HepG2 (cell line): Measurements from ENCODE around the gene COX4I2. TPM values are rescaled to one million over a fixed set of nuclear protein-coding genes. Genes with fewer than 3 reads are reported as not detected.

Experiments used
- CAMTA2 ChIP-seq: sonication (generic); formaldehyde crosslinking; IDR thresholded peaks from 2 replicates; pipeline ENCODE4 v1.4.0; 2020; ENCODE audit warnings: mild to moderate bottlenecking, missing genetic modification reagents, borderline replicate concordance
- CCDC6 ChIP-seq: sonication (generic); formaldehyde crosslinking; IDR thresholded peaks from 2 replicates; pipeline ENCODE4 v1.8.1; 2022; ENCODE audit warnings: mild to moderate bottlenecking, missing genetic modification reagents, moderate library complexity
- CHD4 ChIP-seq: fragments of 200-600 bp; sonication (generic); IDR thresholded peaks from 2 replicates; pipeline ENCODE4 v1.7.0; 2017; ENCODE audit warnings: mild to moderate bottlenecking, low read length, borderline replicate concordance
- HNRNPLL ChIP-seq: fragments of 200-400 bp; formaldehyde crosslinking; IDR thresholded peaks from 2 replicates; pipeline ENCODE4 v1.6.1; 2017; ENCODE audit warnings: mild to moderate bottlenecking, low read depth, low read length; ENCODE audit not compliant: poor library complexity, severe bottlenecking
- NR2F1 ChIP-seq, 2 experiments: fragments of 450-650 bp in 1 of 2; formaldehyde crosslinking in 1 of 2; IDR thresholded peaks; 2 replicates each; pipeline versions ENCODE4 v1.5.0 to v1.6.1; 2016 to 2020; ENCODE audit warnings: mild to moderate bottlenecking in 1 of 2, missing compliant biosample characterization in 1 of 2, missing genetic modification reagents in 1 of 2, moderate library complexity in 1 of 2
- RBM22 ChIP-seq: fragments of 200-400 bp; formaldehyde crosslinking; optimal IDR thresholded peaks from 2 replicates; pipeline ENCODE3; 2017; ENCODE audit warnings: mild to moderate bottlenecking, low read length, moderate library complexity
- RFXAP ChIP-seq: sonication (generic); formaldehyde crosslinking; IDR thresholded peaks from 2 replicates; pipeline ENCODE4 v1.4.0; 2020; ENCODE audit warnings: missing genetic modification reagents, borderline replicate concordance
- SIX1 ChIP-seq: sonication (generic); formaldehyde crosslinking; IDR thresholded peaks from 2 replicates; pipeline ENCODE4 v1.4.0; 2020; ENCODE audit warnings: missing genetic modification reagents, borderline replicate concordance
- SMAD1 ChIP-seq: sonication (generic); formaldehyde crosslinking; IDR thresholded peaks from 2 replicates; pipeline ENCODE4 v1.4.0; 2020; ENCODE audit warnings: missing genetic modification reagents, low read depth, mild to moderate bottlenecking, borderline replicate concordance
- TRIM24 ChIP-seq: sonication (generic); formaldehyde crosslinking; IDR thresholded peaks from 2 replicates; pipeline ENCODE4 v1.8.0; 2022; ENCODE audit warnings: mild to moderate bottlenecking, missing genetic modification reagents
- ZFP90 ChIP-seq: sonication (generic); formaldehyde crosslinking; IDR thresholded peaks from 2 replicates; pipeline ENCODE4 v1.8.0; 2022; ENCODE audit warnings: missing genetic modification reagents, mild to moderate bottlenecking, inconsistent platforms, borderline replicate concordance
- ZNF160 ChIP-seq: sonication (generic); formaldehyde crosslinking; IDR thresholded peaks from 2 replicates; pipeline ENCODE4 v1.8.0; 2022; ENCODE audit warnings: mild to moderate bottlenecking, inconsistent platforms, missing genetic modification reagents
- ZNF180 ChIP-seq: sonication (generic); formaldehyde crosslinking; IDR thresholded peaks from 2 replicates; pipeline ENCODE4 v1.4.0; 2020; ENCODE audit warnings: low read depth, missing genetic modification reagents, borderline replicate concordance
- ZNF567 ChIP-seq: sonication (generic); formaldehyde crosslinking; IDR thresholded peaks from 2 replicates; pipeline ENCODE4 v1.8.1; 2023; ENCODE audit warnings: mild to moderate bottlenecking, missing genetic modification reagents, borderline replicate concordance
- polyA plus RNA-seq, 8 experiments: library from polyadenylated mRNA; depleted of rRNA in 3 of 8; stranded (reverse) in 7 of 8; unstranded in 1 of 8; fragments of >200 nt; fragmentation: Illumina TruSeq in 4 of 8; extraction: Trizol in 4 of 8; gene quantifications; 2 replicates each; pipeline versions ENCODE4 v1.2.1 to v1.2.3, GENCODE V29; 2011 to 2016; ENCODE audit warnings: low read depth in 4 of 8, missing spikeins in 1 of 8, mixed read lengths in 1 of 8; ENCODE audit not compliant: insufficient read depth in 1 of 8
- total RNA-seq, 5 experiments: library from RNA; depleted of rRNA; stranded (reverse); fragments of >200 nt; fragmentation: Illumina TruSeq; extraction: Trizol; gene quantifications; 2 replicates each; pipeline ENCODE4 v1.2.3, GENCODE V29; 2016; ENCODE audit warnings: low read depth in 1 of 5
- TF ChIP-seq, protein P1 (sequence below): sonication (generic); formaldehyde crosslinking; IDR thresholded peaks from 2 replicates; pipeline ENCODE4 v1.5.1; 2020; ENCODE audit warnings: missing genetic modification reagents, mild to moderate bottlenecking, borderline replicate concordance
- TF ChIP-seq, protein P2 (sequence below): sonication (generic); formaldehyde crosslinking; IDR thresholded peaks from 2 replicates; pipeline ENCODE4 v1.8.0; 2022; ENCODE audit warnings: missing genetic modification reagents, mild to moderate bottlenecking, moderate library complexity, borderline replicate concordance
- TF ChIP-seq, protein P3 (sequence below): sonication (generic); formaldehyde crosslinking; IDR thresholded peaks from 2 replicates; pipeline ENCODE4 v1.4.0; 2020; ENCODE audit warnings: missing genetic modification reagents
- TF ChIP-seq, protein P4 (sequence below): sonication (generic); formaldehyde crosslinking; conservative IDR thresholded peaks from 2 replicates; pipeline ENCODE4 v1.4.0; 2020; ENCODE audit warnings: missing genetic modification reagents
- TF ChIP-seq, protein P5 (sequence below): sonication (generic); formaldehyde crosslinking; IDR thresholded peaks from 2 replicates; pipeline ENCODE4 v1.4.0; 2020; ENCODE audit warnings: missing genetic modification reagents

Gene COX4I2
- total and polyA plus RNA-seq, 2 of the 13 experiments (the other 11 are each of a cell fraction or from before 2014, with no cell fraction given): 1.1 TPM; not detected in 1

DNA sequence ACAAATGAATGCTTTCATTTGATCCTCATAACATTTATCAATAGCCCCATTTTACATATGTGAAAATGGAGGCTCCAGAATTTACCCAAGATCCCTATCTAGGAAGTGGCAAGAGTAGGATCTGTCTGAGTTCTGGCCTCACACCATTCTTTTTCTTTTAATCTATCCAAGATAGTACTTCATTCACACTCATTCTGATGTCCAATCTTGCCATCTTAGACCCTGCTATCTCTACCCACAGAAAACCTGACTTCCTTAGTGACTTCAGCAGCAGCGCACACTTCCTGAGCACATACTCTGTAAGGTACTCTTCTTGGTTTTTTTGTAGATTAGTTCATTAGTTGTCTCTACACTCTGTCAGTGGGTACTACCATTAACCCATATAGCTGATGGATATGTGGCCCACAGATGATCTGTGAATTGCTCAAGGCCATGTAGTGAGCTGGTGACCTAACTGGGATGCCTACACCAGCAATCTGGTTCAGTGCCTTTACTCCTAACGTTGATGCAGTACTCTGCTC, 36.3 kb downstream of the COX4I2 start (continued):
- no peak for TF ChIP-seq ZNF160 (CRISPR knock-in tag)
- TF ChIP-seq, protein P1, sequence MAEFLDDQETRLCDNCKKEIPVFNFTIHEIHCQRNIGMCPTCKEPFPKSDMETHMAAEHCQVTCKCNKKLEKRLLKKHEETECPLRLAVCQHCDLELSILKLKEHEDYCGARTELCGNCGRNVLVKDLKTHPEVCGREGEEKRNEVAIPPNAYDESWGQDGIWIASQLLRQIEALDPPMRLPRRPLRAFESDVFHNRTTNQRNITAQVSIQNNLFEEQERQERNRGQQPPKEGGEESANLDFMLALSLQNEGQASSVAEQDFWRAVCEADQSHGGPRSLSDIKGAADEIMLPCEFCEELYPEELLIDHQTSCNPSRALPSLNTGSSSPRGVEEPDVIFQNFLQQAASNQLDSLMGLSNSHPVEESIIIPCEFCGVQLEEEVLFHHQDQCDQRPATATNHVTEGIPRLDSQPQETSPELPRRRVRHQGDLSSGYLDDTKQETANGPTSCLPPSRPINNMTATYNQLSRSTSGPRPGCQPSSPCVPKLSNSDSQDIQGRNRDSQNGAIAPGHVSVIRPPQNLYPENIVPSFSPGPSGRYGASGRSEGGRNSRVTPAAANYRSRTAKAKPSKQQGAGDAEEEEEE (CRISPR knock-in tag): no peak
- TF ChIP-seq, protein P2, sequence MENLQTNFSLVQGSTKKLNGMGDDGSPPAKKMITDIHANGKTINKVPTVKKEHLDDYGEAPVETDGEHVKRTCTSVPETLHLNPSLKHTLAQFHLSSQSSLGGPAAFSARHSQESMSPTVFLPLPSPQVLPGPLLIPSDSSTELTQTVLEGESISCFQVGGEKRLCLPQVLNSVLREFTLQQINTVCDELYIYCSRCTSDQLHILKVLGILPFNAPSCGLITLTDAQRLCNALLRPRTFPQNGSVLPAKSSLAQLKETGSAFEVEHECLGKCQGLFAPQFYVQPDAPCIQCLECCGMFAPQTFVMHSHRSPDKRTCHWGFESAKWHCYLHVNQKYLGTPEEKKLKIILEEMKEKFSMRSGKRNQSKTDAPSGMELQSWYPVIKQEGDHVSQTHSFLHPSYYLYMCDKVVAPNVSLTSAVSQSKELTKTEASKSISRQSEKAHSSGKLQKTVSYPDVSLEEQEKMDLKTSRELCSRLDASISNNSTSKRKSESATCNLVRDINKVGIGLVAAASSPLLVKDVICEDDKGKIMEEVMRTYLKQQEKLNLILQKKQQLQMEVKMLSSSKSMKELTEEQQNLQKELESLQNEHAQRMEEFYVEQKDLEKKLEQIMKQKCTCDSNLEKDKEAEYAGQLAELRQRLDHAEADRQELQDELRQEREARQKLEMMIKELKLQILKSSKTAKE: no peak
- no peak for TF ChIP-seq CCDC6 (CRISPR knock-in tag)
- TF ChIP-seq HNRNPLL: no peak
- TF ChIP-seq NR2F1 (CRISPR knock-in tag; IDR thresholded peaks at IDR 0.05): no peak
- TF ChIP-seq SIX1: no peak
- TF ChIP-seq, protein P3, sequence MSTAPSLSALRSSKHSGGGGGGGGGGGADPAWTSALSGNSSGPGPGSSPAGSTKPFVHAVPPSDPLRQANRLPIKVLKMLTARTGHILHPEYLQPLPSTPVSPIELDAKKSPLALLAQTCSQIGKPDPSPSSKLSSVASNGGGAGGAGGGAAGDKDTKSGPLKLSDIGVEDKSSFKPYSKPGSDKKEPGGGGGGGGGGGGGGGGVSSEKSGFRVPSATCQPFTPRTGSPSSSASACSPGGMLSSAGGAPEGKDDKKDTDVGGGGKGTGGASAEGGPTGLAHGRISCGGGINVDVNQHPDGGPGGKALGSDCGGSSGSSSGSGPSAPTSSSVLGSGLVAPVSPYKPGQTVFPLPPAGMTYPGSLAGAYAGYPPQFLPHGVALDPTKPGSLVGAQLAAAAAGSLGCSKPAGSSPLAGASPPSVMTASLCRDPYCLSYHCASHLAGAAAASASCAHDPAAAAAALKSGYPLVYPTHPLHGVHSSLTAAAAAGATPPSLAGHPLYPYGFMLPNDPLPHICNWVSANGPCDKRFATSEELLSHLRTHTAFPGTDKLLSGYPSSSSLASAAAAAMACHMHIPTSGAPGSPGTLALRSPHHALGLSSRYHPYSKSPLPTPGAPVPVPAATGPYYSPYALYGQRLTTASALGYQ (CRISPR knock-in tag): no peak
- TF ChIP-seq, protein P4, sequence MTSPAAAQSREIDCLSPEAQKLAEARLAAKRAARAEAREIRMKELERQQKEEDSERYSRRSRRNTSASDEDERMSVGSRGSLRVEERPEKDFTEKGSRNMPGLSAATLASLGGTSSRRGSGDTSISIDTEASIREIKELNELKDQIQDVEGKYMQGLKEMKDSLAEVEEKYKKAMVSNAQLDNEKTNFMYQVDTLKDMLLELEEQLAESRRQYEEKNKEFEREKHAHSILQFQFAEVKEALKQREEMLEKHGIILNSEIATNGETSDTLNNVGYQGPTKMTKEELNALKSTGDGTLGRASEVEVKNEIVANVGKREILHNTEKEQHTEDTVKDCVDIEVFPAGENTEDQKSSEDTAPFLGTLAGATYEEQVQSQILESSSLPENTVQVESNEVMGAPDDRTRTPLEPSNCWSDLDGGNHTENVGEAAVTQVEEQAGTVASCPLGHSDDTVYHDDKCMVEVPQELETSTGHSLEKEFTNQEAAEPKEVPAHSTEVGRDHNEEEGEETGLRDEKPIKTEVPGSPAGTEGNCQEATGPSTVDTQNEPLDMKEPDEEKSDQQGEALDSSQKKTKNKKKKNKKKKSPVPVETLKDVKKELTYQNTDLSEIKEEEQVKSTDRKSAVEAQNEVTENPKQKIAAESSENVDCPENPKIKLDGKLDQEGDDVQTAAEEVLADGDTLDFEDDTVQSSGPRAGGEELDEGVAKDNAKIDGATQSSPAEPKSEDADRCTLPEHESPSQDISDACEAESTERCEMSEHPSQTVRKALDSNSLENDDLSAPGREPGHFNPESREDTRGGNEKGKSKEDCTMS (CRISPR knock-in tag): no peak
- no peak for TF ChIP-seq ZNF567 (CRISPR knock-in tag)
- TF ChIP-seq RBM22: peak; percentile 99
- peak; percentile 41; the same call in 1 of the 2 replicates for TF ChIP-seq ZFP90 (CRISPR knock-in tag)
- TF ChIP-seq, protein P5, sequence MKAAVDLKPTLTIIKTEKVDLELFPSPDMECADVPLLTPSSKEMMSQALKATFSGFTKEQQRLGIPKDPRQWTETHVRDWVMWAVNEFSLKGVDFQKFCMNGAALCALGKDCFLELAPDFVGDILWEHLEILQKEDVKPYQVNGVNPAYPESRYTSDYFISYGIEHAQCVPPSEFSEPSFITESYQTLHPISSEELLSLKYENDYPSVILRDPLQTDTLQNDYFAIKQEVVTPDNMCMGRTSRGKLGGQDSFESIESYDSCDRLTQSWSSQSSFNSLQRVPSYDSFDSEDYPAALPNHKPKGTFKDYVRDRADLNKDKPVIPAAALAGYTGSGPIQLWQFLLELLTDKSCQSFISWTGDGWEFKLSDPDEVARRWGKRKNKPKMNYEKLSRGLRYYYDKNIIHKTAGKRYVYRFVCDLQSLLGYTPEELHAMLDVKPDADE (CRISPR knock-in tag): no peak
- no peak for TF ChIP-seq RFXAP (CRISPR knock-in tag)
- no peak for TF ChIP-seq ZNF180 (CRISPR knock-in tag)
- peak; percentile 30; the same call in 1 of the 2 replicates for TF ChIP-seq CHD4
- 0 out of 2 replicates have a peak, but pooled peaks have one; percentile 33 for TF ChIP-seq CAMTA2 (CRISPR knock-in tag)
- no peak for TF ChIP-seq SMAD1 (CRISPR knock-in tag)
- TF ChIP-seq TRIM24: no peak
